ENCODE data around the gene PARD6G.
"Not testable (repeated sequence)": the region's sequence is repeated elsewhere in the genome, so short reads cannot be mapped to it uniquely, and the experiment has no call there.

PARD6G gene

GRCh38 chr18:80176334-80177073, 70.8 kb downstream of the PARD6G start:
- DNase-seq (ENCODE audit: extremely low read depth in 1 of 2, low read depth in 1 of 2): no peak

GRCh38 chr18:80175451-80176204, 71.7 kb downstream of the PARD6G start:
- peak; percentile 17 to 54 for DNase-seq (ENCODE audit: extremely low read depth in 1 of 2, low read depth in 1 of 2)

GRCh38 chr18:80173060-80173459, 74.3 kb downstream of the PARD6G start:
- no peak for DNase-seq (ENCODE audit: extremely low read depth in 1 of 2, low read depth in 1 of 2)

- no peak for DNase-seq (ENCODE audit: extremely low read depth in 1 of 2, low read depth in 1 of 2)
These were observed 75.3 kb downstream of the PARD6G start for GRCh38 chr18:80172056-80172455.

GRCh38 chr18:80171054-80171872, 76.1 kb downstream of the PARD6G start:
- DNase-seq (ENCODE audit: extremely low read depth in 1 of 2, low read depth in 1 of 2): peak; percentile 19 to 38

GRCh38 chr18:80170395-80171053, 76.8 kb downstream of the PARD6G start:
- no peak for DNase-seq (ENCODE audit: extremely low read depth in 1 of 2, low read depth in 1 of 2)

- no peak for DNase-seq (ENCODE audit: extremely low read depth in 1 of 2, low read depth in 1 of 2)
These were observed 77.7 kb downstream of the PARD6G start for GRCh38 chr18:80169607-80170006.

- DNase-seq (ENCODE audit: extremely low read depth in 1 of 2, low read depth in 1 of 2): no peak
These were observed 78.3 kb downstream of the PARD6G start for GRCh38 chr18:80168982-80169381.

GRCh38 chr18:80168346-80168745, 79.0 kb downstream of the PARD6G start:
- no peak for DNase-seq (ENCODE audit: extremely low read depth in 1 of 2, low read depth in 1 of 2)

- DNase-seq (ENCODE audit: extremely low read depth in 1 of 2, low read depth in 1 of 2): no peak
These were observed 79.4 kb downstream of the PARD6G start for GRCh38 chr18:80167931-80168330.

GRCh38 chr18:80167331-80167730, 80.0 kb downstream of the PARD6G start:
- DNase-seq (ENCODE audit: extremely low read depth in 1 of 2, low read depth in 1 of 2): no peak

- DNase-seq (ENCODE audit: extremely low read depth in 1 of 2, low read depth in 1 of 2): no peak
These were observed 80.6 kb downstream of the PARD6G start for GRCh38 chr18:80166725-80167124.

- DNase-seq (ENCODE audit: extremely low read depth in 1 of 2, low read depth in 1 of 2): no peak
These were observed 81.1 kb downstream of the PARD6G start for GRCh38 chr18:80166240-80166639.

GRCh38 chr18:80164727-80165355, 82.5 kb downstream of the PARD6G start:
- not testable (repeated sequence) for DNase-seq (ENCODE audit: extremely low read depth in 1 of 2, low read depth in 1 of 2)

- DNase-seq (ENCODE audit: extremely low read depth in 1 of 2, low read depth in 1 of 2): no peak
These were observed 84.1 kb downstream of the PARD6G start for GRCh38 chr18:80163183-80163582.

GRCh38 chr18:80161781-80162417, 85.4 kb downstream of the PARD6G start:
- DNase-seq (ENCODE audit: extremely low read depth in 1 of 2, low read depth in 1 of 2): no peak

GRCh38 chr18:80159713-80160636, 87.3 kb downstream of the PARD6G start:
- DNase-seq (ENCODE audit: extremely low read depth in 1 of 2, low read depth in 1 of 2): no peak

- no peak for DNase-seq (ENCODE audit: extremely low read depth in 1 of 2, low read depth in 1 of 2)
These were observed 88.9 kb downstream of the PARD6G start for GRCh38 chr18:80158365-80158764.
